Activated CD4-positive, alpha-beta T cell treated with anti-CD3 and anti-CD28 coated beads, Interleukin-2, amount 50 U/mL, for 24 hours (primary cell): Measurements from ENCODE around the gene BAHCC1.

Source experiments
- DNase-seq, 2 donors: peaks; one replicate each; pipeline ENCODE4 v3.0.0-alpha.2; 2020; ENCODE audit warnings: low read depth in 1 of 2, low spot score in 1 of 2

The BAHCC1 gene

DNA sequence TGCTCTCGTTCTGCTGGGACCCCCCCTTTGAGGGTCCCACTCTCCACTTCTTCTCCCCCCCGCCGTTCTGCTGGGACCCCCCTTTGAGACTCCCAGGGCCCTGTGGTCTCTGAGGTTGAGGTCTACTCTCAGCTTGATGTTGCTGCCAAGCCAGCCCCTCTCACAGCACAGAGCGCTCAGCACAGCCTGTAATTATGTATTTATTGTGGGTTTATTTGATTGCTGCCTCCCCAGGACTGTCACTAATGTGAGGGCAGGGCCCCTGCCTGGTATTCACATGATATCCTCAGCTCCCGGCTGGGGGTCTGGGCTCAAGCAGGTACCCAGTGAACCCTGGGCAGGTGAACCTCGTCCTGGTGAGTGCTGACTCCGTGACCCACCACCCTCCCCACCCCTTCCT, 81.9 kb downstream of the BAHCC1 start:
- DNase-seq, result no peak

GRCh38 chr17:81478119-81478518, 82.9 kb downstream of the BAHCC1 start:
- DNase-seq, result no peak

DNA sequence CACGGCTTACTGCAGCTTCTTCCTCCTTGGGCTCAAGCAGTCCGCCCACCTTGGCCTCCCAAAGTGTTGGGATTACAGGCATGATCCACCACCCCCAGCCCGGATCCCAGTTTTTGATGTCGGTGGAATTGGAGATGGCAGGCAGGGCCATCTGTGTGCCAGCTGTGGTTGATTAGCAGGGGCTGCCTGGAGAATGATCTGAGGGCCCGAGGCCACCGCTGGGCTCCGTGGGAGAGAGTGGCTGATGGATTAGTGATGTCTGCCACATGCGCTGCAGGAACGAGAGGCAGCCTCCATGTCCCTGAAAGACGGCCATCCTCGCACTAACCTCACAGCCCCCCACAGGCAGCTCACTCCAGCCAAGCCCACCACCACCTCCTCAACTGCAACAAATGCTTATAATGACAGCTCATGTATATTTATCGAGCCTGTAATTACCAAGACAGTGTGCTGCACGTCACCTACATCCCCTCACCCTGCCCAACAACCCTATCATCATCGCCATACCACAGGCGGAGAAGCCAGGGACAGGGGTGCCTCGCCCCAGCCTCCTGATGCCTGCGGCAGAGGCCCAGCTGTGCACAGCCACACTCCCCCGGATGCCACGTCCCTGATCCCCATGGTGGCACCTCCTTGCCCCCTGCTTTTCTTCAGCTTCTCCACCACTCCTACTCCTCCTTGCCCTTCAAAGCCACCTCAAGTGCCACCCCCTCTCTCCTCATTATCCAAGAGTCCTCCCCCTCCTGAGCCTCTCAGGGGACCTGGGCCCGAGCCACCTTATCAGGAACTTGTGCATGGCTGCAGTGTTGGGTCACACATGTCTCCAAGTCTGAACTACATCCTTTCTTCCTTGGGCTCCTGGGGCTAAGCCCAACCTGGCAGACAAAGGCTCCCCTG, 84.2 kb downstream of the BAHCC1 start:
- DNase-seq, result no peak

- no peak for DNase-seq
Measured at GRCh38 chr17:81480140-81481072, 85.1 kb downstream of the BAHCC1 start.

GRCh38 chr17:81481073-81481799, 86.0 kb downstream of the BAHCC1 start:
- peak; percentile 18 to 21 for DNase-seq

DNA sequence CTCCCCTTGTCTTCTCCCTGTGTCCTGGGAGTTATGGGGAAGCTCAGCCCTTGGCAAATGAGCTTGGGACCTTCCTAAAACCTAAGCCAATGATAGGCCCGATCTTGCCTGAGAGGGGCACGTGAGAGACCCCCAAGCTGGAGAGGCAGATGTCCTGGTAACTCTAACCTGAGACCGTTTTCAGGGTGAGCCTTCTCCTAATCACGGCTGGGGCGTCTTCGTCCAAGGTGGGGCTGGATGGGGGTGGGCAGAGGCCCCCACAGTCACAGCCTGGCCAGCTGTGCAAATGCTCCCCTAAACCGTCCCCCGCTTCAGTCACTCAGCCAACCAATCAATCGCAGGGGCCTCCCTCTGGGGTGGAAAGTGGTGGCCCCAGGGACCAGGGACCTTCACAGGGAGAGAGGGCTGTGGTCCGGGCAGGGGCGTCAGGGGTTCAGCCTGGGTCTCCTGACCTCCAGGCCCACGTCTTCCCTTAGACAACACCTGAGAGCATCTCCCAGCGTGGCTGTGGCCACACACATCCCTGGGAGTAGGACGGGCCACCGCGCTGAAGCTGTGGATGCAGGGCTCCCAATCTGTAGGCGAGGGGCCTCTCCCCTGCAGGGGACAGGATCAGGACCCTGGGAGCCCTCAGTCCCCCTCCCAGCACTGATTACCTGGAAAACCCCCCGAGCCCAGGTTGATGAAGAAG, 86.7 kb downstream of the BAHCC1 start:
- no peak for DNase-seq

- DNase-seq, result no peak
Measured at GRCh38 chr17:81482673-81483072, 87.4 kb downstream of the BAHCC1 start.

GRCh38 chr17:81483085-81483861, 88.0 kb downstream of the BAHCC1 start:
- no peak for DNase-seq

- DNase-seq, result no peak
Measured at GRCh38 chr17:81483862-81484194, 88.6 kb downstream of the BAHCC1 start.

DNA sequence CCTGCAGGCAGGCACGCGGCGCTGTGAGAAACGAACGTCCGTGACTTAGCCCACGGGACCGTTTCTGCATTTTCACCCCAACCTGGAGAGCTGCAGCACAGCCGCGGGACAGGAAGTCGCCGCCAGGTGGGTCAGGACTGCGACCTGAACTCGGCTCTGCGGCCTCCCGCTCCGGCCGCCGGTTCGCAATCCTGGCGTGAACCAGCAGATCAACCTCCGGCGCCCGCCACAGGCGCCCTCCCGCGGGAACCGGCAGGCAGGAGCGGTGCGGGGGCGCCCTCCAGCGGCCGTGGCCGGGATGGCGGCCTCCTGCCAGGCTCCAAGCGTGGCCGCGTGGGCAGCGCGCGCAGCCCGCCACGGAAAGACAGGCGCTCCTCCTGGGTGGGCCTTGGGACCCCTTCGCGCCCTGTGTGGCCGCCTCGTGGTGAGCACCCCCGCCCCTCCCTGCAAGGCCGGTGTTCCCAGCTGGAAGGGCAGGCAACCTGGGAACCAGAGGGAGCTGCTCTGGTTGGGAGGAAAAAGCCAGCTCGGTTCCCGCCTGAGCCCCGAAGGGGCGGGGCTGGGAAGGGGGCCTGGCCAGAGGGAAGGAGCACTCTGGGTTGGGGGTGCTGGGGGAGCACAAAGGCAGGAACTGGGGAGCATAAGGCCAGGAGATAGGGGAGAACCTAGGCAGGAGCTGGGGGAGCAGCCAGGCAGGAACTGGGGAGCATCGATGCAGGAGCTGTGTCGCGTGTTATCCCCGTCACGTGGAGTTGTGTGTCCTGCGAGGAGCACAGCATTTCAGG, 89.1 kb downstream of the BAHCC1 start:
- DNase-seq, result peak; percentile 82 to 87

DNA sequence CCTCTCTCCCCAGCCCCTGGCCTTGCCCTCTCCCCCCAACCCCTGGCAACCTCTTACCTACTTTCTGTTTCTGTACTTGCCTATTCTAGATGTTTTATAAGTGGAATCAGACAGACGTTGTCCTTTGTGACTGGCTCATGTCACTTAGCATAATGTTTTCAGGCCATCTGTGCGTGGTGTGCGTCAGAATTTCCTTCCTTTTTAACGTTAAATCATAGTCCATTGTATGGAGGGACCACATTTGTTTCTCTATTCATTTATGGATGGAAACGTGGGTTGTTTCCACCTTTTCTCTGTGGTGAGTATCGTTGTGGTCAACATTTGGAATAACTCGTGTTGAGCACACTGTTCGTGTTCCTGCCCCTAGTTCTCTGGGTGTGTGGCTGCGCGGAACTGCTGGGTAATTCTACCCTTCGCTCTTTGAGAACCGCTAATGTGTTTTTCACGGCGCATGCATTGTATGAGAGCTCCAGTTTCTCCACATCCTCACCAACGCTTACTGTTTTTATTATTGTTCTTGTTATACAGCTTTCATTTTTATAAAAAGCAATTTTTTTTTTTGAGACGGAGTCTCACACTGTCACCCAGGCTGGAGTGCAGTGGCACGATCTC, 91.0 kb downstream of the BAHCC1 start:
- DNase-seq, result no peak

- DNase-seq, result no peak
Measured at GRCh38 chr17:81487089-81487486, 91.8 kb downstream of the BAHCC1 start.

DNA sequence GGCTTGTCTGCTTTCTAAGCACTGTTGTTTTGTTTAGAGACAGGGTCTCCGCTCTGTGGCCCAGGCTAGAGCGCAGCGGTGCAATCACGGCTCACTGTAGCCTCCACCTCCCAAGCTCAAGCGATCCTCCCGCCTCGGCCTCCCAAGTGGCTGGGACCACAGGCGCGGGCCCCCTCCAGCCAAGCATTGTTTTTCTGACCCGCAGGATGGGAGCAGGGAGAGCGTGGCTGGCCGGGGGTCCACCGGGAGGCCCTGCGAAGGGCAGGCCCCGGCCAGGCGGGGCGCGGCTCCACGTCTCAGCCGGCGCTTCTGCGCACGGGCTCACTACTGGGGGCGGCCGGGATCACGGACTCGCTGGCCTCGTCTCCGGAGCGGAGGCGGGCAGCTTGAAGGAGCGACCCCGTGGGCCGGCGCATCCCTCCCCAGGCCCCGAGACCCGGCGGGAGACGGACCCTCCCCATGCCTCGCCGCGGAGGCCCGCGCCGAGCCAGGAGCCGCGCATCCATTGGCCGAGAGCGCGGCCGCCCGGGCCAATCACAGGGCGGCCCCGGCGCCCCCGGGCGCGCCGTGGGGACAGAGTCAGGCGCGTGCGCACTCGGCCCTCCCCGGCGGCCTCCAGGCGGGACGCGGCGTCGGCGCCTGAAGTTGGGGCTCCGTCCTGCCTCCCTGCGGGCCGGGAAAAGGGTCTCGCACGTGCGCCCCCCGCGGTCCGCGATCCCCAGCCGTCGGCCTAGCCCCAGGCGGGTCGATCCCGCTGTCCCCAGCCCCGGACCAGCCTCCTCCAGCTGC, 92.4 kb downstream of the BAHCC1 start:
- peak; percentile 63 to 68 for DNase-seq

- no peak for DNase-seq
Measured at GRCh38 chr17:81488276-81488860, 93.1 kb downstream of the BAHCC1 start.

- DNase-seq, result no peak
Measured at GRCh38 chr17:81489012-81489997, 94.0 kb downstream of the BAHCC1 start.
